ENCODE data around the gene APOE. TPM values are rescaled to one million over a fixed set of nuclear protein-coding genes. Genes with fewer than 3 reads are reported as not detected.
A peak's percentile ranks its signal among the peaks of the same experiment; 100 is the strongest.

The APOE gene
- total and polyA plus RNA-seq, 7 donors = 63.5 to 326 (median 111) TPM

DNA sequence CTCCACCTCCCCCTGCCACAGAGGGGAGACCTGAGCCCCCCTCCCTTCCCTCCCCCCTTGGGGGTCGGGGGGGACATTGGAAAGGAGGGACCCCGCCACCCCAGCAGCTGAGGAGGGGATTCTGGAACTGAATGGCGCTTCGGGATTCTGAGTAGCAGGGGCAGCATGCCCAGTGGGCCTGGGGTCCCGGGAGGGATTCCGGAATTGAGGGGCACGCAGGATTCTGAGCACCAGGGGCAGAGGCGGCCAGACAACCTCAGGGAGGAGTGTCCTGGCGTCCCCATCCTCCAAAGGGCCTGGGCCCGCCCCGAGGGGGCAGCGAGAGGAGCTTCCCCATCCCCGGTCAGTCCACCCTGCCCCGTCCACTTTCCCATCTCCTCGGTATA lies 2.4 kb upstream of the APOE start:
- Histone ChIP-seq H3K9me3 (no peaks in the 10 kb centered on the region), H3K27me3 (peaks cover 9 to 34% (median 24%) of the 10 kb centered on the region in 3 donors), H3K4me1 (peaks cover 0 to 6% (median 5%) of the 10 kb centered on the region in 4 donors), H3K4me3 (no peak overlapping the region), H3K36me3 (peaks cover 0 to 40% (median 16%) of the 10 kb centered on the region in 4 donors), H3K27ac (no peak overlapping the region)
- WGBS, 2 donors = 73 to 82% methylated on average over 15 of the region's 15 CpGs
- intact Hi-C loops (cut with DNase I) = loop anchor here (1.0 kb wide), 1 partner anchor 48 kb away; no protein-coding TSS in a partner anchor
- TF ChIP-seq, protein P1, sequence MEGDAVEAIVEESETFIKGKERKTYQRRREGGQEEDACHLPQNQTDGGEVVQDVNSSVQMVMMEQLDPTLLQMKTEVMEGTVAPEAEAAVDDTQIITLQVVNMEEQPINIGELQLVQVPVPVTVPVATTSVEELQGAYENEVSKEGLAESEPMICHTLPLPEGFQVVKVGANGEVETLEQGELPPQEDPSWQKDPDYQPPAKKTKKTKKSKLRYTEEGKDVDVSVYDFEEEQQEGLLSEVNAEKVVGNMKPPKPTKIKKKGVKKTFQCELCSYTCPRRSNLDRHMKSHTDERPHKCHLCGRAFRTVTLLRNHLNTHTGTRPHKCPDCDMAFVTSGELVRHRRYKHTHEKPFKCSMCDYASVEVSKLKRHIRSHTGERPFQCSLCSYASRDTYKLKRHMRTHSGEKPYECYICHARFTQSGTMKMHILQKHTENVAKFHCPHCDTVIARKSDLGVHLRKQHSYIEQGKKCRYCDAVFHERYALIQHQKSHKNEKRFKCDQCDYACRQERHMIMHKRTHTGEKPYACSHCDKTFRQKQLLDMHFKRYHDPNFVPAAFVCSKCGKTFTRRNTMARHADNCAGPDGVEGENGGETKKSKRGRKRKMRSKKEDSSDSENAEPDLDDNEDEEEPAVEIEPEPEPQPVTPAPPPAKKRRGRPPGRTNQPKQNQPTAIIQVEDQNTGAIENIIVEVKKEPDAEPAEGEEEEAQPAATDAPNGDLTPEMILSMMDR (IDR thresholded peaks at IDR 0.05) = no peak
- TF ChIP-seq EP300 (IDR thresholded peaks at IDR 0.05) = no peak
- TF ChIP-seq POLR2AphosphoS5 (IDR thresholded peaks at IDR 0.05) = no peak
- no peak for TF ChIP-seq POLR2A (IDR thresholded peaks at IDR 0.05)
- DNase-seq = no peak

DNA sequence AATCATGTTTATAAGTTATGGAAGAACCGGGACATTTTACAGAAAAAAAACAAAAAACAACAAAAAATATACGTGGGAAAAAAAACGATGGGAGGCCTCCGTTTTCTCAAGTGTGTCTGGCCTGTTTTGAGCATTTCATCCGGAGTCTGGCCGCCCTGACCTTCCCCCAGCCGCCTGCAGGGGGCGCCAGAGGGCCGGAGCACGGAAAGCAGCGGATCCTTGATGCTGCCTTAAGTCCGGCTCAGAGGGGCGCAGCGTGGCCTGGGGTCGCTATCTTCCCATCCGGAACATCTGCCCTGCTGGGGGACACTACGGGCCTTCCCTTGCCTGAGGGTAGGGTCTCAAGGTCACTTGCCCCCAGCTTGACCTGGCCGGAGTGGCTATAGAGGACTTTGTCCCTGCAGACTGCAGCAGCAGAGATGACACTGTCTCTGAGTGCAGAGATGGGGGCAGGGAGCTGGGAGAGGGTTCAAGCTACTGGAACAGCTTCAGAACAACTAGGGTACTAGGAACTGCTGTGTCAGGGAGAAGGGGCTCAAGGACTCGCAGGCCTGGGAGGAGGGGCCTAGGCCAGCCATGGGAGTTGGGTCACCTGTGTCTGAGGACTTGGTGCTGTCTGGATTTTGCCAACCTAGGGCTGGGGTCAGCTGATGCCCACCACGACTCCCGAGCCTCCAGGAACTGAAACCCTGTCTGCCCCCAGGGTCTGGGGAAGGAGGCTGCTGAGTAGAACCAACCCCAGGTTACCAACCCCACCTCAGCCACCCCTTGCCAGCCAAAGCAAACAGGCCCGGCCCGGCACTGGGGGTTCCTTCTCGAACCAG lies 1.8 kb upstream of the APOE start:
- Histone ChIP-seq H3K36me3 (peaks cover 0 to 35% (median 15%) of the 10 kb centered on the region in 4 donors), H3K27ac (no peak overlapping the region), H3K9me3 (no peaks in the 10 kb centered on the region), H3K4me1 (peaks cover 0 to 6% (median 5%) of the 10 kb centered on the region in 4 donors), H3K27me3 (peaks cover 9 to 34% (median 24%) of the 10 kb centered on the region in 3 donors), H3K4me3 (no peak overlapping the region)
- intact Hi-C loops (cut with DNase I) = loop anchor here (1.0 kb wide), 1 partner anchor 47 kb away; no protein-coding TSS in a partner anchor
- TF ChIP-seq EP300 (IDR thresholded peaks at IDR 0.05) = no peak
- no peak for TF ChIP-seq POLR2A (IDR thresholded peaks at IDR 0.05)
- TF ChIP-seq, protein P1 (IDR thresholded peaks at IDR 0.05) = peak; percentile 82 to 100 (median 96)
- no peak for TF ChIP-seq POLR2AphosphoS5 (IDR thresholded peaks at IDR 0.05)
- DNase-seq = peak; percentile 82
- WGBS, 2 donors = 10 to 24% methylated on average over 24 of the region's 24 CpGs

DNA sequence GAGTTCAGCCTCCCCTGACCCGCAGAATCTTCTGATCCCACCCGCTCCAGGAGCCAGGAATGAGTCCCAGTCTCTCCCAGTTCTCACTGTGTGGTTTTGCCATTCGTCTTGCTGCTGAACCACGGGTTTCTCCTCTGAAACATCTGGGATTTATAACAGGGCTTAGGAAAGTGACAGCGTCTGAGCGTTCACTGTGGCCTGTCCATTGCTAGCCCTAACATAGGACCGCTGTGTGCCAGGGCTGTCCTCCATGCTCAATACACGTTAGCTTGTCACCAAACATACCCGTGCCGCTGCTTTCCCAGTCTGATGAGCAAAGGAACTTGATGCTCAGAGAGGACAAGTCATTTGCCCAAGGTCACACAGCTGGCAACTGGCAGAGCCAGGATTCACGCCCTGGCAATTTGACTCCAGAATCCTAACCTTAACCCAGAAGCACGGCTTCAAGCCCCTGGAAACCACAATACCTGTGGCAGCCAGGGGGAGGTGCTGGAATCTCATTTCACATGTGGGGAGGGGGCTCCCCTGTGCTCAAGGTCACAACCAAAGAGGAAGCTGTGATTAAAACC lies 1.1 kb upstream of the APOE start:
- no peak for DNase-seq
- 40 to 71% methylated on average over 12 of the region's 12 CpGs for WGBS, 2 donors
- Histone ChIP-seq H3K27me3 (peaks cover 9 to 34% (median 24%) of the 10 kb centered on the region in 3 donors), H3K4me3 (no peak overlapping the region), H3K4me1 (peaks cover 0 to 6% (median 5%) of the 10 kb centered on the region in 4 donors), H3K9me3 (no peaks in the 10 kb centered on the region), H3K36me3 (peaks cover 0 to 35% (median 15%) of the 10 kb centered on the region in 4 donors), H3K27ac (no peak overlapping the region)
- no peak for TF ChIP-seq EP300 (IDR thresholded peaks at IDR 0.05)
- TF ChIP-seq POLR2AphosphoS5 (IDR thresholded peaks at IDR 0.05) = peak in 1 of 4 donors; percentile 8
- intact Hi-C loops (cut with DNase I) = no loop called here

DNA sequence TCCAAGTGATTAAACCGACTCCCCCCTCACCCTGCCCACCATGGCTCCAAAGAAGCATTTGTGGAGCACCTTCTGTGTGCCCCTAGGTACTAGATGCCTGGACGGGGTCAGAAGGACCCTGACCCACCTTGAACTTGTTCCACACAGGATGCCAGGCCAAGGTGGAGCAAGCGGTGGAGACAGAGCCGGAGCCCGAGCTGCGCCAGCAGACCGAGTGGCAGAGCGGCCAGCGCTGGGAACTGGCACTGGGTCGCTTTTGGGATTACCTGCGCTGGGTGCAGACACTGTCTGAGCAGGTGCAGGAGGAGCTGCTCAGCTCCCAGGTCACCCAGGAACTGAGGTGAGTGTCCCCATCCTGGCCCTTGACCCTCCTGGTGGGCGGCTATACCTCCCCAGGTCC lies 2.0 kb downstream of the APOE start:
- H3K36me3 ChIP-seq = peaks cover 0 to 7% (median 3%) of the 10 kb centered on the region in 4 donors
- peaks cover 9 to 34% (median 24%) of the 10 kb centered on the region in 3 donors for H3K27me3 ChIP-seq
- H3K9me3 ChIP-seq = no peaks in the 10 kb centered on the region
- DNase-seq = no peak
- H3K4me1 ChIP-seq = peaks cover 0 to 17% (median 14%) of the 10 kb centered on the region in 4 donors
- WGBS, 2 donors = 90 to 94% methylated on average over 12 of the region's 12 CpGs
- H3K4me3 ChIP-seq = no peak overlapping the region
- intact Hi-C loops (cut with DNase I) = no loop called here
- TF ChIP-seq EP300 (IDR thresholded peaks at IDR 0.05) = no peak
- no peak for TF ChIP-seq POLR2AphosphoS5 (IDR thresholded peaks at IDR 0.05)
- no peak for TF ChIP-seq POLR2A (IDR thresholded peaks at IDR 0.05)
- TF ChIP-seq, protein P1 (IDR thresholded peaks at IDR 0.05) = no peak
- H3K27ac ChIP-seq = no peak overlapping the region
